ENCODE results near the gene SACS.

GRCh38 chr13:23480324-23480723 is 46.8 kb upstream of the SACS start:
- TF ChIP-seq CTCF (IDR thresholded peaks at IDR 0.05; ENCODE audit: low read depth, low read length), result no peak
- no peak for TF ChIP-seq EZH2phosphoT487 (IDR thresholded peaks at IDR 0.05; ENCODE audit: low read depth)
